B cell (primary cell): Measurements from ENCODE around the gene NELL1.

Experiments used
- CTCF ChIP-seq: fragments of 200-600 bp; IDR thresholded peaks from one replicate; pipeline ENCODE4 v1.8.0; 2022; ENCODE audit warnings: antibody characterized with exemption, mild to moderate bottlenecking
- EZH2 ChIP-seq: IDR thresholded peaks from 2 replicates; pipeline ENCODE4 v1.6.1; 2012; ENCODE audit warnings: borderline replicate concordance, low read depth, mild to moderate bottlenecking, moderate library complexity, low read length; ENCODE audit not compliant: insufficient read depth, poor library complexity, severe bottlenecking

GRCh38 chr11:21180182-21180581, 510.8 kb downstream of the NELL1 start:
- TF ChIP-seq EZH2 (no peak), CTCF (no peak)
